Measurements from ENCODE around the gene CTIF.

CTIF gene

DNA sequence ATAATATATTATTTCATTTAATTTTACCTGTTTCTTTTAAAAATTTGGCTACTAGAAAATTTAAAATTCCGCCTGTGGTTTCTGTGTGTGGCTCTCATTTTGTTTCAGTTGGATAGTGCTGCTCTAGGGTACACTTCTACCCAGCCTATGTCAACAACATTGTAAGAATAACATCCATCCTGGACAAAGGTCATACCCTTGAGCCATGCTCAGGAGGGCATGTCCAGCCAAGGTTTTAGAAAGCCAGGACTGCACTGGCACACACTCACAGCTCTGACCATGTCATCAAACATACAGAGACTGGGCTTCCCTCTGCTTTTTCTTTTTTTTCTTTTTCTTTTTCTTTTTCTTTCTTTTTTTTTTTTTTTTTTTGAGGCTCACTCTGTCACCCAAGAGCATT, 96.1 kb downstream of the CTIF start:
- Histone ChIP-seq H3K4me3 (ENCODE audit: low read length) (no peak overlapping the region), H3K27me3 (ENCODE audit: insufficient read depth, low read length) (no peaks in the 10 kb centered on the region), H3K36me3 (ENCODE audit: insufficient read depth, low read depth, low read length) (no peaks in the 10 kb centered on the region), H3K27ac (ENCODE audit: low read length) (no peak overlapping the region), H3K4me1 (ENCODE audit: insufficient read depth, low read length) (no peaks in the 10 kb centered on the region), H3K9me3 (ENCODE audit: insufficient read depth, low read depth, low read length) (no peaks in the 10 kb centered on the region), H3K9ac (ENCODE audit: low read depth, low read length) (no peak overlapping the region)

GRCh38 chr18:48635806-48636205, 97.0 kb downstream of the CTIF start:
- H3K27me3 ChIP-seq (ENCODE audit: insufficient read depth, low read length), result no peaks in the 10 kb centered on the region
- H3K9me3 ChIP-seq (ENCODE audit: insufficient read depth, low read depth, low read length), result no peaks in the 10 kb centered on the region
- H3K4me1 ChIP-seq (ENCODE audit: insufficient read depth, low read length), result no peaks in the 10 kb centered on the region
- H3K4me3 ChIP-seq (ENCODE audit: low read length), result no peak overlapping the region
- H3K9ac ChIP-seq (ENCODE audit: low read depth, low read length), result no peak overlapping the region
- H3K27ac ChIP-seq (ENCODE audit: low read length), result no peak overlapping the region
- H3K36me3 ChIP-seq (ENCODE audit: insufficient read depth, low read depth, low read length), result no peaks in the 10 kb centered on the region

GRCh38 chr18:48636436-48636835, 97.6 kb downstream of the CTIF start:
- Histone ChIP-seq H3K27ac (ENCODE audit: low read length) (no peak overlapping the region), H3K9ac (ENCODE audit: low read depth, low read length) (no peak overlapping the region), H3K9me3 (ENCODE audit: insufficient read depth, low read depth, low read length) (no peaks in the 10 kb centered on the region), H3K36me3 (ENCODE audit: insufficient read depth, low read depth, low read length) (no peaks in the 10 kb centered on the region), H3K4me3 (ENCODE audit: low read length) (no peak overlapping the region), H3K4me1 (ENCODE audit: insufficient read depth, low read length) (no peaks in the 10 kb centered on the region), H3K27me3 (ENCODE audit: insufficient read depth, low read length) (no peaks in the 10 kb centered on the region)

DNA sequence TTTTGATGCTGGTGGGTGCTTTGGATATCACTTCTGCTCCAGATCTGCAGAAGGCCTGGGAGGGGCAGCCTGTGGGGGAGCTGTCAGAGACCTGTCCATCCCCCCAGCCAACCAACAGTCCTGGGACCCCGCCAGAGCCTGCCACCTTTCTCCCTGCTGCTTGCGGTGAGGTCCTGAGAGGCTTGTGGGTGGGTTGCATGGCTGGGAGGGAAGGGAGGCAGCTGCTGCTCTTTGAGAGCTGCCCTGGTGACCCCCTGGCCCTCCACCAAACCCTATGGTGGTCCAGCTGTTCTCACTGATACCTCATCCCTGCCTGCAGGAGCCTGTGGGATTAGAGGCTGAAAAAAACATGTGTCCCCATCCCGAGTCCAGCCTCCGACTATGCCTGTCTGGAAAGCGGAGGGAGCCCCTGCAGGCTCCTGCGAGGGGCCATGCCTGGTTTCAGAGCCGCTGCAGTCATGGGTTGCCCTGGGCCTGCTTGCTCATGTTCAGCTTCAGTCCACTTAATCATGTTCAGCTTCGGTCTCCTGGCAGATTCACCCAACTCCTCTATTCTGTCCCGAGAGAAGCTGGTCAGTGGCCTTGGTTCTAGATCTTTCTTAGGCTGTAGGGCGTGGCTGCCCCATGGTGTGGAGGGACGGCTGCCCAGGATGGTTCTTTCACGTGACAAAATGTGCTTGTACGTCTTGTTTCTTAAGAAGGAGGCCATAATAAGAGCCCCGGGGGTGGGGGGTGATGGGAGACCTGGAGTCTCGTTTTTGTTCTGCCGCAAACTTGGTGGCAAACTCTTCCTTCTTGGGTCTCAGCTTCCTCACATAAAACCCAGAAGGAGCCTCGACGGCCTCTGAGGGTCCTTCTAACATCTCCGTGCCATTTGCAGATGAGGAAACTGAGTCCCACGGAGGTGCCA, 98.5 kb downstream of the CTIF start:
- Histone ChIP-seq H3K27ac (ENCODE audit: low read length) (no peak overlapping the region), H3K9ac (ENCODE audit: low read depth, low read length) (no peak overlapping the region), H3K27me3 (ENCODE audit: insufficient read depth, low read length) (no peaks in the 10 kb centered on the region), H3K36me3 (ENCODE audit: insufficient read depth, low read depth, low read length) (no peaks in the 10 kb centered on the region), H3K9me3 (ENCODE audit: insufficient read depth, low read depth, low read length) (no peaks in the 10 kb centered on the region), H3K4me3 (ENCODE audit: low read length) (no peak overlapping the region), H3K4me1 (ENCODE audit: insufficient read depth, low read length) (no peaks in the 10 kb centered on the region)

GRCh38 chr18:48638451-48638850, 99.6 kb downstream of the CTIF start:
- no peak overlapping the region for H3K4me3 ChIP-seq (ENCODE audit: low read length)
- no peak overlapping the region for H3K27ac ChIP-seq (ENCODE audit: low read length)
- no peaks in the 10 kb centered on the region for H3K9me3 ChIP-seq (ENCODE audit: insufficient read depth, low read depth, low read length)
- no peak overlapping the region for H3K9ac ChIP-seq (ENCODE audit: low read depth, low read length)
- H3K4me1 ChIP-seq (ENCODE audit: insufficient read depth, low read length), result no peaks in the 10 kb centered on the region
- H3K27me3 ChIP-seq (ENCODE audit: insufficient read depth, low read length), result no peaks in the 10 kb centered on the region
- no peaks in the 10 kb centered on the region for H3K36me3 ChIP-seq (ENCODE audit: insufficient read depth, low read depth, low read length)

GRCh38 chr18:48638896-48639771, 100.3 kb downstream of the CTIF start:
- no peak overlapping the region for H3K4me3 ChIP-seq (ENCODE audit: low read length)
- H3K4me1 ChIP-seq (ENCODE audit: insufficient read depth, low read length), result no peaks in the 10 kb centered on the region
- no peak overlapping the region for H3K27ac ChIP-seq (ENCODE audit: low read length)
- no peaks in the 10 kb centered on the region for H3K27me3 ChIP-seq (ENCODE audit: insufficient read depth, low read length)
- H3K36me3 ChIP-seq (ENCODE audit: insufficient read depth, low read depth, low read length), result no peaks in the 10 kb centered on the region
- no peak overlapping the region for H3K9ac ChIP-seq (ENCODE audit: low read depth, low read length)
- no peaks in the 10 kb centered on the region for H3K9me3 ChIP-seq (ENCODE audit: insufficient read depth, low read depth, low read length)

- Histone ChIP-seq H3K36me3 (ENCODE audit: insufficient read depth, low read depth, low read length) (no peaks in the 10 kb centered on the region), H3K4me3 (ENCODE audit: low read length) (no peak overlapping the region), H3K4me1 (ENCODE audit: insufficient read depth, low read length) (no peaks in the 10 kb centered on the region), H3K27me3 (ENCODE audit: insufficient read depth, low read length) (no peaks in the 10 kb centered on the region), H3K9ac (ENCODE audit: low read depth, low read length) (no peak overlapping the region), H3K27ac (ENCODE audit: low read length) (no peak overlapping the region), H3K9me3 (ENCODE audit: insufficient read depth, low read depth, low read length) (no peaks in the 10 kb centered on the region)
Measured at GRCh38 chr18:48639772-48640432, 101.1 kb downstream of the CTIF start.

- Histone ChIP-seq H3K36me3 (ENCODE audit: insufficient read depth, low read depth, low read length) (no peaks in the 10 kb centered on the region), H3K9ac (ENCODE audit: low read depth, low read length) (no peak overlapping the region), H3K9me3 (ENCODE audit: insufficient read depth, low read depth, low read length) (no peaks in the 10 kb centered on the region), H3K27me3 (ENCODE audit: insufficient read depth, low read length) (no peaks in the 10 kb centered on the region), H3K4me3 (ENCODE audit: low read length) (no peak overlapping the region), H3K4me1 (ENCODE audit: insufficient read depth, low read length) (no peaks in the 10 kb centered on the region), H3K27ac (ENCODE audit: low read length) (no peak overlapping the region)
Measured at GRCh38 chr18:48640566-48641270, 101.9 kb downstream of the CTIF start.

DNA sequence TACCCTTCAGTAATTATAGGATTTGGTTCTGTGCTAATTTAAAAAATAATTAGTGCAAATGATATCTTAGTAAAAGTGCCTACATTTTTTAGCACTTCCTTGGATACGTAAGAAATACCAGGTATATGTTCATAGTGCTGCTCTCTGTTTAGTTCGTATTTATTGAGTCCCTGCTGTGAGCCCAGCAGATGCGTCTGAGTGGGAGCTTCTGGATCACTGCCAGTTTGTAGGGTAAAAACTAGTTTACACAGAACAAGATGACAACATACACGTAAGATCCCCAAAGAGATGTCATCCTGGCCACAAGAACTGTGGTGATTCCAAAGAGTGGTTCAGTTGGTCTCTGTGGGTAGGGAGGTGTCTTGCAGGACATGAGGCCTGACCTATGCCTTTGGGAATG, 103.2 kb downstream of the CTIF start:
- no peak overlapping the region for H3K27ac ChIP-seq (ENCODE audit: low read length)
- no peaks in the 10 kb centered on the region for H3K36me3 ChIP-seq (ENCODE audit: insufficient read depth, low read depth, low read length)
- H3K9ac ChIP-seq (ENCODE audit: low read depth, low read length), result no peak overlapping the region
- H3K27me3 ChIP-seq (ENCODE audit: insufficient read depth, low read length), result no peaks in the 10 kb centered on the region
- no peaks in the 10 kb centered on the region for H3K4me1 ChIP-seq (ENCODE audit: insufficient read depth, low read length)
- no peaks in the 10 kb centered on the region for H3K9me3 ChIP-seq (ENCODE audit: insufficient read depth, low read depth, low read length)
- no peak overlapping the region for H3K4me3 ChIP-seq (ENCODE audit: low read length)

GRCh38 chr18:48642503-48642902, 103.7 kb downstream of the CTIF start:
- H3K36me3 ChIP-seq (ENCODE audit: insufficient read depth, low read depth, low read length), result no peaks in the 10 kb centered on the region
- no peaks in the 10 kb centered on the region for H3K4me1 ChIP-seq (ENCODE audit: insufficient read depth, low read length)
- H3K9me3 ChIP-seq (ENCODE audit: insufficient read depth, low read depth, low read length), result no peaks in the 10 kb centered on the region
- no peak overlapping the region for H3K27ac ChIP-seq (ENCODE audit: low read length)
- H3K4me3 ChIP-seq (ENCODE audit: low read length), result no peak overlapping the region
- no peaks in the 10 kb centered on the region for H3K27me3 ChIP-seq (ENCODE audit: insufficient read depth, low read length)
- no peak overlapping the region for H3K9ac ChIP-seq (ENCODE audit: low read depth, low read length)

DNA sequence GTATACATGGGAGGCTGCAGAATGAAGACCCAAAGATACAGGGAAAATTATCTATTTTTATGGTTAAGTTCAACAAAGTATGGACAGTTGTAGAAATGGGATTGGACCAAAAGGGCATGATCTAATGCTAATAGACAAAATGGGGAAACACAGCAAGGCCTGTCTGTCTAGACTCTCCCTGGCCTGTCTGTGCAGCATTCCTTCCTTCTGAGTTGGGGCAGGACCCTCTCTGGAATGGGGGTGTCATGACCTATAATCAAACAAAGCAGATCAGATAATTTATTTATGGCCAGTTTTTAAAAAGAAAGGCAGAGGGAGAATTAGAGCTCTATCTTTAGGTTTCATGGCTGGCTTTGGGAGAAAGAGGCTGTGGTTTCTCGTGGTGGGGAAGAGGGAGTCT, 104.4 kb downstream of the CTIF start:
- Histone ChIP-seq H3K27ac (ENCODE audit: low read length) (no peak overlapping the region), H3K27me3 (ENCODE audit: insufficient read depth, low read length) (no peaks in the 10 kb centered on the region), H3K4me1 (ENCODE audit: insufficient read depth, low read length) (no peaks in the 10 kb centered on the region), H3K4me3 (ENCODE audit: low read length) (no peak overlapping the region), H3K36me3 (ENCODE audit: insufficient read depth, low read depth, low read length) (no peaks in the 10 kb centered on the region), H3K9me3 (ENCODE audit: insufficient read depth, low read depth, low read length) (no peaks in the 10 kb centered on the region), H3K9ac (ENCODE audit: low read depth, low read length) (no peak overlapping the region)

Measured in iPS-20b (cell line).